ENCODE results near the gene TOP1. TPM values are rescaled to one million over a fixed set of nuclear protein-coding genes. Genes with fewer than 3 reads are reported as not detected.

The TOP1 gene
- 62.7 and 63.3 TPM in 2 replicates for total RNA-seq

- Mint-ChIP-seq H3K36me3 (ENCODE audit: low read depth) (peaks cover 21% of the 10 kb centered on the region), H3K4me1 (peaks cover 57% of the 10 kb centered on the region), H3K27ac (peak within 1 kb of the TSS; percentile 90), H3K9me3 (no peaks in the 10 kb centered on the region), H3K4me3 (peak within 1 kb of the TSS; percentile 93), H3K27me3 (no peaks in the 10 kb centered on the region)
- DNase-seq = peak; percentile 98
- ChIA-PET POLR2A (interaction anchor here (0.9 to 5.6 kb wide), 6 partner anchors 15 to 37 kb away, joined by 3 to 59 read pairs (median 8); no protein-coding TSS in a partner anchor), CTCF (interaction anchor here (1.2 to 1.5 kb wide), 3 partner anchors 37 to 67 kb away, joined by 3 to 13 read pairs (median 8); no protein-coding TSS in a partner anchor)
- ATAC-seq (ENCODE audit: low read depth) = peak; percentile 98
- TF ChIP-seq CTCF (IDR thresholded peaks at IDR 0.05) = no peak
- intact Hi-C loops (cut with micrococcal nuclease) = loop anchor here (1.0 to 5.0 kb wide), 7 partner anchors 17 to 665 kb away; partner anchors contain the start of gene ZHX3
Observed at GRCh38 chr20:41028359-41029149, at the start of gene TOP1. Gene TOP1, plus strand, starts transcription at chr20:41028822. Its CDS starts 246 bp downstream, at chr20:41029068.

- intact Hi-C loops (cut with micrococcal nuclease) = no loop called here
- POLR2A ChIA-PET = no interaction called here
- Mint-ChIP-seq H3K36me3 (ENCODE audit: low read depth) (peaks cover 2% of the 10 kb centered on the region), H3K9me3 (peaks cover 20% of the 10 kb centered on the region), H3K27me3 (peaks cover 9% of the 10 kb centered on the region), H3K27ac (no peak overlapping the region), H3K4me1 (peaks cover 3% of the 10 kb centered on the region), H3K4me3 (no peak overlapping the region)
- DNase-seq (no peak), ATAC-seq (ENCODE audit: low read depth) (no peak)
- CTCF ChIA-PET = no interaction called here
- no peak for TF ChIP-seq CTCF (IDR thresholded peaks at IDR 0.05)
Observed at GRCh38 chr20:40979247-40979646, 49.4 kb upstream of the TOP1 start.

GRCh38 chr20:40980106-40980827 is 48.4 kb upstream of the TOP1 start:
- CTCF ChIA-PET = interaction anchor here (1.0 kb wide), 1 partner anchor 10 kb away, joined by 3 read pairs; no protein-coding TSS in a partner anchor
- no peak for TF ChIP-seq CTCF (IDR thresholded peaks at IDR 0.05)

GRCh38 chr20:40980828-40981310 is 47.8 kb upstream of the TOP1 start:
- Mint-ChIP-seq H3K27ac (no peak overlapping the region), H3K36me3 (ENCODE audit: low read depth) (peaks cover 2% of the 10 kb centered on the region), H3K4me3 (no peak overlapping the region), H3K4me1 (peaks cover 3% of the 10 kb centered on the region), H3K9me3 (peaks cover 20% of the 10 kb centered on the region), H3K27me3 (peaks cover 9% of the 10 kb centered on the region)
- no peak for ATAC-seq (ENCODE audit: low read depth)
- POLR2A ChIA-PET = interaction anchor here (0.8 kb wide), 1 partner anchor 9 kb away, joined by 3 read pairs; no protein-coding TSS in a partner anchor
- intact Hi-C loops (cut with micrococcal nuclease) = no loop called here
- CTCF ChIA-PET = interaction anchor here (0.8 to 1.0 kb wide), 2 partner anchors 10 to 12 kb away, joined by 3 read pairs; no protein-coding TSS in a partner anchor
- DNase-seq = no peak
- TF ChIP-seq CTCF (IDR thresholded peaks at IDR 0.05) = no peak

More at GRCh38 chr20:40980106-40980827, 48.4 kb upstream of the TOP1 start:
- H3K4me1 Mint-ChIP-seq = peaks cover 3% of the 10 kb centered on the region
- no peak overlapping the region for H3K4me3 Mint-ChIP-seq
- peaks cover 2% of the 10 kb centered on the region for H3K36me3 Mint-ChIP-seq (ENCODE audit: low read depth)
- H3K9me3 Mint-ChIP-seq = peaks cover 20% of the 10 kb centered on the region
- no peak overlapping the region for H3K27ac Mint-ChIP-seq
- no peak for DNase-seq
- ATAC-seq (ENCODE audit: low read depth) = no peak
- intact Hi-C loops (cut with micrococcal nuclease) = no loop called here
- POLR2A ChIA-PET = interaction anchor here (0.8 kb wide), 1 partner anchor 10 kb away, joined by 3 read pairs; no protein-coding TSS in a partner anchor
- peaks cover 9% of the 10 kb centered on the region for H3K27me3 Mint-ChIP-seq

Data from activated B cell treated with CpG ODN at 0.5 μM for 24 hours (primary cell).